ENCODE measurements around the gene IFNA21. TPM values are rescaled to one million over a fixed set of nuclear protein-coding genes. Genes with fewer than 3 reads are reported as not detected.

IFNA21 gene
- total RNA-seq, 2 experiments from 2014 or later: not detected

GRCh38 chr9:21121595-21122251, 44.7 kb downstream of the IFNA21 start:
- no peaks in the 10 kb centered on the region for H3K36me3 Mint-ChIP-seq (ENCODE audit: low read depth)
- H3K4me3 Mint-ChIP-seq: no peak overlapping the region
- no peak overlapping the region for H3K27ac ChIP-seq (ENCODE audit: low read depth in 1 of 2, low read length in 2 of 2)
- DNase-seq (no peak), ATAC-seq (ENCODE audit: poor library complexity) (no peak)
- no peaks in the 10 kb centered on the region for H3K27me3 Mint-ChIP-seq
- no peak for TF ChIP-seq CTCF (IDR thresholded peaks at IDR 0.05)
- CTCF ChIA-PET: no interaction called here
- H3K4me1 Mint-ChIP-seq (ENCODE audit: low read depth): no peaks in the 10 kb centered on the region
- intact Hi-C loops (cut with DNase I, micrococcal nuclease): no loop called here
- H3K36me3 ChIP-seq (ENCODE audit: insufficient read depth, low read length): no peaks in the 10 kb centered on the region
- H3K4me1 ChIP-seq (ENCODE audit: insufficient read depth, low read length): no peaks in the 10 kb centered on the region
- no peaks in the 10 kb centered on the region for H3K9me3 ChIP-seq (ENCODE audit: control insufficient read depth in 1 of 2, insufficient read depth in 1 of 2, low read length in 2 of 2)
- no peak overlapping the region for H3K4me3 ChIP-seq (ENCODE audit: low read length)
- no peak overlapping the region for H3K27ac Mint-ChIP-seq
- POLR2A ChIA-PET: no interaction called here
- no peaks in the 10 kb centered on the region for H3K9me3 Mint-ChIP-seq
- no peaks in the 10 kb centered on the region for H3K27me3 ChIP-seq (ENCODE audit: control insufficient read depth in 1 of 2, insufficient read depth in 2 of 2, low read length in 2 of 2)

- H3K27me3 Mint-ChIP-seq: no peaks in the 10 kb centered on the region
- Histone ChIP-seq H3K36me3 (ENCODE audit: insufficient read depth, low read length) (no peaks in the 10 kb centered on the region), H3K4me3 (ENCODE audit: low read length) (no peak overlapping the region), H3K9me3 (ENCODE audit: control insufficient read depth in 1 of 2, insufficient read depth in 1 of 2, low read length in 2 of 2) (no peaks in the 10 kb centered on the region), H3K27me3 (ENCODE audit: control insufficient read depth in 1 of 2, insufficient read depth in 2 of 2, low read length in 2 of 2) (no peaks in the 10 kb centered on the region), H3K4me1 (ENCODE audit: insufficient read depth, low read length) (no peaks in the 10 kb centered on the region), H3K27ac (ENCODE audit: low read depth in 1 of 2, low read length in 2 of 2) (no peak overlapping the region)
- H3K4me1 Mint-ChIP-seq (ENCODE audit: low read depth): no peaks in the 10 kb centered on the region
- H3K9me3 Mint-ChIP-seq: no peaks in the 10 kb centered on the region
- no peak for DNase-seq
- intact Hi-C loops (cut with DNase I, micrococcal nuclease): no loop called here
- no peak for ATAC-seq (ENCODE audit: poor library complexity)
- no peak overlapping the region for H3K4me3 Mint-ChIP-seq
- POLR2A ChIA-PET: no interaction called here
- no peak overlapping the region for H3K27ac Mint-ChIP-seq
- CTCF ChIA-PET: no interaction called here
- TF ChIP-seq CTCF (IDR thresholded peaks at IDR 0.05): no peak
- no peaks in the 10 kb centered on the region for H3K36me3 Mint-ChIP-seq (ENCODE audit: low read depth)
Observed at GRCh38 chr9:21121079-21121478, 45.4 kb downstream of the IFNA21 start.

GRCh38 chr9:21119093-21119770, 47.2 kb downstream of the IFNA21 start:
- ChIA-PET CTCF (interaction anchor here (1.3 kb wide), 1 partner anchor 8 kb away, joined by 3 read pairs; no protein-coding TSS in a partner anchor), POLR2A (no interaction called here)
- no peak overlapping the region for H3K27ac Mint-ChIP-seq
- TF ChIP-seq CTCF (IDR thresholded peaks at IDR 0.05): no peak
- ATAC-seq (ENCODE audit: poor library complexity) (no peak), DNase-seq (peak in 2 of 14 experiments; percentile 45 to 51)
- intact Hi-C loops (cut with DNase I, micrococcal nuclease): loop anchor here in 1 of 2 experiments (10.0 kb wide), 1 partner anchor 1654 kb away; no protein-coding TSS in a partner anchor
- Histone ChIP-seq H3K4me3 (ENCODE audit: low read length) (no peak overlapping the region), H3K27ac (ENCODE audit: low read depth in 1 of 2, low read length in 2 of 2) (no peak overlapping the region), H3K36me3 (ENCODE audit: insufficient read depth, low read length) (no peaks in the 10 kb centered on the region), H3K27me3 (ENCODE audit: control insufficient read depth in 1 of 2, insufficient read depth in 2 of 2, low read length in 2 of 2) (no peaks in the 10 kb centered on the region), H3K4me1 (ENCODE audit: insufficient read depth, low read length) (no peaks in the 10 kb centered on the region), H3K9me3 (ENCODE audit: control insufficient read depth in 1 of 2, insufficient read depth in 1 of 2, low read length in 2 of 2) (no peaks in the 10 kb centered on the region)
- no peak overlapping the region for H3K4me3 Mint-ChIP-seq
- H3K9me3 Mint-ChIP-seq: no peaks in the 10 kb centered on the region
- no peaks in the 10 kb centered on the region for H3K36me3 Mint-ChIP-seq (ENCODE audit: low read depth)
- H3K4me1 Mint-ChIP-seq (ENCODE audit: low read depth): no peaks in the 10 kb centered on the region
- no peaks in the 10 kb centered on the region for H3K27me3 Mint-ChIP-seq

Other genes starting within 250 kb of the IFNA21 start
- 1 to 10 TPM; 5.9 to 6.5 TPM for gene HACD4, start 135.0 kb downstream of the IFNA21 start, total RNA-seq
- gene IFNB1, start 88.7 kb downstream of the IFNA21 start, total RNA-seq: not detected
- not detected for gene IFNW1, start 24.8 kb downstream of the IFNA21 start, total RNA-seq
- not detected for gene IFNA4, start 20.9 kb upstream of the IFNA21 start, total RNA-seq
- not detected for gene IFNA7, start 35.5 kb upstream of the IFNA21 start, total RNA-seq
- not detected for gene IFNA10, start 40.5 kb upstream of the IFNA21 start, total RNA-seq
- not detected for gene IFNA16, start 50.7 kb upstream of the IFNA21 start, total RNA-seq
- gene IFNA17, start 61.6 kb upstream of the IFNA21 start, total RNA-seq: not detected
- gene IFNA14, start 73.3 kb upstream of the IFNA21 start, total RNA-seq: not detected
- gene IFNA5, start 138.7 kb upstream of the IFNA21 start, total RNA-seq: not detected
- gene KLHL9, start 168.7 kb upstream of the IFNA21 start, total RNA-seq: 10 to 100 TPM; 11.9 to 12.0 TPM
- not detected for gene IFNA6, start 184.2 kb upstream of the IFNA21 start, total RNA-seq
- not detected for gene IFNA13, start 201.4 kb upstream of the IFNA21 start, total RNA-seq
- gene IFNA2, start 218.7 kb upstream of the IFNA21 start, total RNA-seq: not detected
- not detected for gene IFNA8, start 242.5 kb upstream of the IFNA21 start, total RNA-seq

All from CD4-positive, alpha-beta T cell (primary cell).